Measurements from ENCODE around the gene SH3TC1. TPM values are rescaled to one million over a fixed set of nuclear protein-coding genes. Genes with fewer than 3 reads are reported as not detected.

Gene SH3TC1
- total and polyA plus RNA-seq, 10 donors: 23.3 to 157 (median 62.0) TPM

- intact Hi-C loops (cut with DNase I; ENCODE audit: low total_unique reads): no loop called here
- peaks cover 0 to 49% (median 0%) of the 10 kb centered on the region in 7 donors for H3K27me3 ChIP-seq (replicated peaks in 1 of 7)
- DNase-seq: peak; percentile 41
- peaks cover 0 to 17% (median 5%) of the 10 kb centered on the region in 6 donors for H3K36me3 ChIP-seq
- no peak overlapping the region for H3K27ac ChIP-seq
- no peak overlapping the region for H3K4me3 ChIP-seq
- peaks cover 10 to 39% (median 16%) of the 10 kb centered on the region in 6 donors for H3K4me1 ChIP-seq
- TF ChIP-seq POLR2AphosphoS5 (IDR thresholded peaks at IDR 0.05): peak in 2 of 3 donors; percentile 29 to 69
- TF ChIP-seq, protein P1, sequence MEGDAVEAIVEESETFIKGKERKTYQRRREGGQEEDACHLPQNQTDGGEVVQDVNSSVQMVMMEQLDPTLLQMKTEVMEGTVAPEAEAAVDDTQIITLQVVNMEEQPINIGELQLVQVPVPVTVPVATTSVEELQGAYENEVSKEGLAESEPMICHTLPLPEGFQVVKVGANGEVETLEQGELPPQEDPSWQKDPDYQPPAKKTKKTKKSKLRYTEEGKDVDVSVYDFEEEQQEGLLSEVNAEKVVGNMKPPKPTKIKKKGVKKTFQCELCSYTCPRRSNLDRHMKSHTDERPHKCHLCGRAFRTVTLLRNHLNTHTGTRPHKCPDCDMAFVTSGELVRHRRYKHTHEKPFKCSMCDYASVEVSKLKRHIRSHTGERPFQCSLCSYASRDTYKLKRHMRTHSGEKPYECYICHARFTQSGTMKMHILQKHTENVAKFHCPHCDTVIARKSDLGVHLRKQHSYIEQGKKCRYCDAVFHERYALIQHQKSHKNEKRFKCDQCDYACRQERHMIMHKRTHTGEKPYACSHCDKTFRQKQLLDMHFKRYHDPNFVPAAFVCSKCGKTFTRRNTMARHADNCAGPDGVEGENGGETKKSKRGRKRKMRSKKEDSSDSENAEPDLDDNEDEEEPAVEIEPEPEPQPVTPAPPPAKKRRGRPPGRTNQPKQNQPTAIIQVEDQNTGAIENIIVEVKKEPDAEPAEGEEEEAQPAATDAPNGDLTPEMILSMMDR (IDR thresholded peaks at IDR 0.05 in 8 of 11, conservative IDR thresholded peaks at IDR 0.05 in 3 of 11): no peak
- no peaks in the 10 kb centered on the region for H3K9me3 ChIP-seq
- 66 to 81% (median 75%) methylated on average over 28 to 31 of the region's 31 CpGs for WGBS, 5 donors
Observed at GRCh38 chr4:8245884-8246833, 47.1 kb downstream of the SH3TC1 start.

- Histone ChIP-seq H3K4me1 (peaks cover 4 to 28% (median 9%) of the 10 kb centered on the region in 6 donors), H3K27me3 (replicated peaks in 1 of 7) (peaks cover 0 to 57% (median 0%) of the 10 kb centered on the region in 7 donors), H3K36me3 (peaks cover 0 to 8% (median 0%) of the 10 kb centered on the region in 6 donors), H3K9me3 (no peaks in the 10 kb centered on the region), H3K27ac (no peak overlapping the region), H3K4me3 (no peak overlapping the region)
- WGBS, 5 donors: 74 to 92% (median 80%) methylated on average over 12 to 31 of the region's 31 CpGs
- TF ChIP-seq POLR2AphosphoS5 (IDR thresholded peaks at IDR 0.05) (peak in 1 of 3 donors; percentile 14), POLR2A (IDR thresholded peaks at IDR 0.05) (no peak)
- TF ChIP-seq, protein P1 (IDR thresholded peaks at IDR 0.05 in 8 of 11, conservative IDR thresholded peaks at IDR 0.05 in 3 of 11): no peak
- no peak for DNase-seq
- intact Hi-C loops (cut with DNase I; ENCODE audit: low total_unique reads): no loop called here
Observed at GRCh38 chr4:8247047-8247930, 48.2 kb downstream of the SH3TC1 start.

DNA sequence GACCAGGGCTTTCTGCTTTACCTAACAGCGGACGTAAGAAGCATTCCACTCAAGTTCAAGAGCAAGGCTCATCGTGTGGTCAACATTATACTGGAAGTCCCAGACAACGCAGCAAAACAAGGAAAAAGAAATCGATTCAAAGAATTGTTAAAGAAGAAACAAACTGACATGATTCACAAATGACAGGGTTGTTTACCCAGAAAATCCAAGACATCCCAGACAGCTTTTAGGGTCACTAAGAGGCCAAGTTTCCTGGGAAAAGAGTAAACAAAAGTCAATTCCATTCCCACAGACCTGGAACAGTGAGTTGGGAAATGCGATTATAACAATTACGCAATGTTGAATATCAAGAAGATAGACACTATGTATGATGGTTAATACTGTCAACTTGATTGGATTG lies 49.0 kb downstream of the SH3TC1 start:
- Histone ChIP-seq H3K27ac (no peak overlapping the region), H3K4me1 (peaks cover 0 to 21% (median 5%) of the 10 kb centered on the region in 6 donors), H3K9me3 (no peaks in the 10 kb centered on the region), H3K27me3 (replicated peaks in 1 of 7) (peaks cover 0 to 63% (median 0%) of the 10 kb centered on the region in 7 donors), H3K4me3 (no peak overlapping the region), H3K36me3 (peaks cover 0 to under 1% (median 0%) of the 10 kb centered on the region in 6 donors)
- intact Hi-C loops (cut with DNase I; ENCODE audit: low total_unique reads): no loop called here
- TF ChIP-seq, protein P1 (IDR thresholded peaks at IDR 0.05 in 8 of 11, conservative IDR thresholded peaks at IDR 0.05 in 3 of 11): no peak
- TF ChIP-seq POLR2A (IDR thresholded peaks at IDR 0.05): no peak
- TF ChIP-seq POLR2AphosphoS5 (IDR thresholded peaks at IDR 0.05): no peak
- 85 to 91% (median 86%) methylated on average over 7 of the region's 7 CpGs for WGBS, 5 donors
- no peak for DNase-seq
